PFSK-1 (cell line): ENCODE data around the gene RAET1L.

Experiments used
- POLR2AphosphoS5 ChIP-seq: IDR thresholded peaks from 2 replicates; pipeline ENCODE4 v1.6.1; 2012; ENCODE audit warnings: low read depth, mild to moderate bottlenecking, control low read depth, low read length, moderate library complexity
- REST ChIP-seq, 2 experiments: IDR thresholded peaks; 2 replicates each; pipeline versions ENCODE4 v1.6.1 to v1.8.0; 2011 to 2012; ENCODE audit warnings: low read depth in 2 of 2, low read length in 2 of 2, control low read depth in 1 of 2, inconsistent platforms in 1 of 2, mild to moderate bottlenecking in 1 of 2, moderate library complexity in 1 of 2; ENCODE audit not compliant: insufficient read depth in 1 of 2
- TAF1 ChIP-seq: IDR thresholded peaks from 2 replicates; pipeline ENCODE4 v1.6.1; 2012; ENCODE audit warnings: low read length, control low read depth, borderline replicate concordance; ENCODE audit not compliant: insufficient read depth

GRCh38 chr6:149988550-149989346 lies 36.6 kb downstream of the RAET1L start:
- TF ChIP-seq POLR2AphosphoS5 (no peak), TAF1 (no peak), REST (IDR thresholded peaks at IDR 0.05; ENCODE audit: insufficient read depth in 1 of 2, low read depth in 2 of 2, low read length in 2 of 2) (no peak)
